ENCODE results near the gene SLC15A1.

GRCh38 chr13:98648686-98649085 is 103.8 kb downstream of the SLC15A1 start:
- TF ChIP-seq EP300 (conservative IDR thresholded peaks at IDR 0.05; ENCODE audit: poor library complexity, severe bottlenecking) = no peak
- TF ChIP-seq, protein P1, sequence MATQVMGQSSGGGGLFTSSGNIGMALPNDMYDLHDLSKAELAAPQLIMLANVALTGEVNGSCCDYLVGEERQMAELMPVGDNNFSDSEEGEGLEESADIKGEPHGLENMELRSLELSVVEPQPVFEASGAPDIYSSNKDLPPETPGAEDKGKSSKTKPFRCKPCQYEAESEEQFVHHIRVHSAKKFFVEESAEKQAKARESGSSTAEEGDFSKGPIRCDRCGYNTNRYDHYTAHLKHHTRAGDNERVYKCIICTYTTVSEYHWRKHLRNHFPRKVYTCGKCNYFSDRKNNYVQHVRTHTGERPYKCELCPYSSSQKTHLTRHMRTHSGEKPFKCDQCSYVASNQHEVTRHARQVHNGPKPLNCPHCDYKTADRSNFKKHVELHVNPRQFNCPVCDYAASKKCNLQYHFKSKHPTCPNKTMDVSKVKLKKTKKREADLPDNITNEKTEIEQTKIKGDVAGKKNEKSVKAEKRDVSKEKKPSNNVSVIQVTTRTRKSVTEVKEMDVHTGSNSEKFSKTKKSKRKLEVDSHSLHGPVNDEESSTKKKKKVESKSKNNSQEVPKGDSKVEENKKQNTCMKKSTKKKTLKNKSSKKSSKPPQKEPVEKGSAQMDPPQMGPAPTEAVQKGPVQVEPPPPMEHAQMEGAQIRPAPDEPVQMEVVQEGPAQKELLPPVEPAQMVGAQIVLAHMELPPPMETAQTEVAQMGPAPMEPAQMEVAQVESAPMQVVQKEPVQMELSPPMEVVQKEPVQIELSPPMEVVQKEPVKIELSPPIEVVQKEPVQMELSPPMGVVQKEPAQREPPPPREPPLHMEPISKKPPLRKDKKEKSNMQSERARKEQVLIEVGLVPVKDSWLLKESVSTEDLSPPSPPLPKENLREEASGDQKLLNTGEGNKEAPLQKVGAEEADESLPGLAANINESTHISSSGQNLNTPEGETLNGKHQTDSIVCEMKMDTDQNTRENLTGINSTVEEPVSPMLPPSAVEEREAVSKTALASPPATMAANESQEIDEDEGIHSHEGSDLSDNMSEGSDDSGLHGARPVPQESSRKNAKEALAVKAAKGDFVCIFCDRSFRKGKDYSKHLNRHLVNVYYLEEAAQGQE (IDR thresholded peaks at IDR 0.05; ENCODE audit: borderline replicate concordance) = no peak
- TF ChIP-seq, protein P2, sequence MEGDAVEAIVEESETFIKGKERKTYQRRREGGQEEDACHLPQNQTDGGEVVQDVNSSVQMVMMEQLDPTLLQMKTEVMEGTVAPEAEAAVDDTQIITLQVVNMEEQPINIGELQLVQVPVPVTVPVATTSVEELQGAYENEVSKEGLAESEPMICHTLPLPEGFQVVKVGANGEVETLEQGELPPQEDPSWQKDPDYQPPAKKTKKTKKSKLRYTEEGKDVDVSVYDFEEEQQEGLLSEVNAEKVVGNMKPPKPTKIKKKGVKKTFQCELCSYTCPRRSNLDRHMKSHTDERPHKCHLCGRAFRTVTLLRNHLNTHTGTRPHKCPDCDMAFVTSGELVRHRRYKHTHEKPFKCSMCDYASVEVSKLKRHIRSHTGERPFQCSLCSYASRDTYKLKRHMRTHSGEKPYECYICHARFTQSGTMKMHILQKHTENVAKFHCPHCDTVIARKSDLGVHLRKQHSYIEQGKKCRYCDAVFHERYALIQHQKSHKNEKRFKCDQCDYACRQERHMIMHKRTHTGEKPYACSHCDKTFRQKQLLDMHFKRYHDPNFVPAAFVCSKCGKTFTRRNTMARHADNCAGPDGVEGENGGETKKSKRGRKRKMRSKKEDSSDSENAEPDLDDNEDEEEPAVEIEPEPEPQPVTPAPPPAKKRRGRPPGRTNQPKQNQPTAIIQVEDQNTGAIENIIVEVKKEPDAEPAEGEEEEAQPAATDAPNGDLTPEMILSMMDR (IDR thresholded peaks at IDR 0.05; ENCODE audit: poor library complexity, severe bottlenecking) = no peak
- TF ChIP-seq RAD21 (conservative IDR thresholded peaks at IDR 0.05) = no peak
- no peak for TF ChIP-seq EZH2 (IDR thresholded peaks at IDR 0.05; ENCODE audit: borderline replicate concordance, insufficient read depth, low read length, poor library complexity, severe bottlenecking)

All from neural cell (in vitro differentiated cells).